GM13976 (cell line): ENCODE results near the gene RAE1.

Experiments
- DNase-seq: peaks from one replicate; pipeline ENCODE4 v3.0.0; 2012; ENCODE audit warnings: low spot score
- CTCF ChIP-seq: IDR thresholded peaks from 2 replicates; pipeline ENCODE4 v1.5.1; 2012; ENCODE audit warnings: borderline replicate concordance, mild to moderate bottlenecking; ENCODE audit not compliant: insufficient read depth; ENCODE audit errors: extremely low read depth, missing control alignments, control extremely low read depth
- in situ Hi-C: fragments of 300-500 bp; cut with MboI; formaldehyde crosslinking; loops from one replicate; pipeline ENCODE4 v1.12.0; 2022; ENCODE audit warnings: low sequenced_read_pairs, mixed read lengths, inconsistent platforms; ENCODE audit not compliant: unreplicated experiment

Gene RAE1

GRCh38 chr20:57420571-57421252 lies 69.7 kb downstream of the RAE1 start:
- no peak for TF ChIP-seq CTCF
- no peak for DNase-seq
- in situ Hi-C loops = no loop called here

DNA sequence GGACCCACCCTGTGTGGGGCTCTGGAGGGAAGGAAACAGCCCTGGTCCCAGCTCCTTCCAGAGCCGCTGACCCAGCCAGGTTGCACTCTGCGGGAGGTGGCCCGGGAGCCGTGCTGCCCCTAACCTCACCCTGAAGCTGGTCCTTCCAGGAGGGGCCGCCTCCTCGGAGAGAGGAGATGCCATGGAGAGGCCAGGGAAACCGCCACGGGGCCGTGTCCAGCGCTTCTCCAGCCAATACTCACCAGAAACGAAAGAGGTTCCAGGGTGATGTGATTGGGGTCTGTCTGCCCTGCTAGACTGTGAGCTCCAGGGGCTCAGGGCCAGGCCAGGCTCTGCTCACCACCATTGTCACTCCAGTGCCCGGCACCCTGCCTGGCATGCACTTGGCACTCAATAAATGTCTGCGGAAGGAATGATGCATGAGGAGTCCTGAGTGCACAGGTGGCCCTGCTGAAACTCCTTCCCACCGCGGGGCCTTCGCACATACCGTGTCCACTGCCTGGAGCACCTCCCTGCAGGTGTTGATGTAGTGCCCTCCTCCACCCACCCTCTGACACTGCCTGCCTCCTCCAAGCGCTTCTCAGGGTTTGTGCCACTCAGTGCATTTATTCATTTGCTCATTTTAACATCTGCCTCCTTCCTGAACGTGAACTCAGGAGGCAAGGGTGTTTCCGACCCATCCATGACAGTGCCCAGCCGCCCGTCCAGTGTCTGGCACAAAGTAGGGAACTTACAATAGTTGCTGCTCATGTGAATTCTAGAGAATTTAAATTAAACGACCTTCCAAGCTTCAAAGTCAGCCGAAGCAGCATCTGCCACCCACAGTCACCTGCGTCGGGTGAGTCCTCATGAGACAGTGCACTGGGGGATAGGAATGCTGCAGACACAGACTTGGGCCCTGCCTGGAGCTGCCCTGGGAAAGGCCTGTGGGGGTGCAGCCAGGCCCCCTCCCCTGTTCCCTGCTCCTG lies 70.5 kb downstream of the RAE1 start:
- in situ Hi-C loops = no loop called here
- no peak for DNase-seq
- TF ChIP-seq CTCF = no peak

DNA sequence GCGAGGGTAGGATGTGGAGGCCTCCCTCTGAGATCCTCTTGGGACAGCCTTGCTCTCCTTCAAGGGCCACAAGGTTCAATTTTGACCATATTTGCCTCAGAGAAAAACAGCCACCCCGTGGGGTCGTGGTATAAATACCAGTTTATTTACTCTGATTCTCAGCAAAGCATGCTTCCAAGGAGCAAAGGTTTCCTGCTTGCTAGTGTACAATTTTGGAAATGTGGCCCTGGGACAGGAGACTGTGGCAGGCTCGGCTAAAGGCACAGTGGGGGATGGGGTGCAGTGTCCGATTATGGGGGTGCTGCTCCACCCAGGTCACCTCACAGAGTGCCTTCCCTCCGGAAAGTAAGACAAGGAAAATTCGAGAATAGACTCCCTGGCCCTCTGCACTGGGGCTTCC lies 71.2 kb downstream of the RAE1 start:
- no peak for TF ChIP-seq CTCF
- in situ Hi-C loops = no loop called here
- no peak for DNase-seq

GRCh38 chr20:57425150-57426013 lies 74.3 kb downstream of the RAE1 start:
- DNase-seq = no peak
- in situ Hi-C loops = no loop called here
- TF ChIP-seq CTCF = no peak

DNA sequence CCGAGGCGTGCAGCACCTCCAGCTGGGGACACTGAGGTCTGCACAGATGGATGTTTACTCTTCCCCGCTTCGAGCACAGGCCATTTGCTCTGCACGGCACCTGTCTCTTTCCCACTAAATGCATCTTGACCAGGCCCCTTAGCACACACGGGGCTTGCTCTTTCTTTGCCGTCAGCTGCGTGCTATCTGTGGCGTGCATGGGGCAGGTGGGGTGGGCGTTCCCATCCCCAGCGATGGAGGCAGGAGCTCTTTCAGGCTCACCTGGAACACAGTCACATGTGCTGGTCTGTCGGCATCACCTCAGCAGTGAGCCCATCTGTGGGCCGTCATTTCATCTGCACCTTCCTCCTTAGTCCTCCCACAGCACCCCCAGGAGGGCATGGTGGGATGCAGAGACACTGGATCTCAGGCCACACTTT lies 75.2 kb downstream of the RAE1 start:
- in situ Hi-C loops = no loop called here
- TF ChIP-seq CTCF = no peak
- no peak for DNase-seq

GRCh38 chr20:57426831-57427230 lies 75.8 kb downstream of the RAE1 start:
- no peak for DNase-seq
- in situ Hi-C loops = no loop called here
- TF ChIP-seq CTCF = no peak
